ENCODE measurements around the gene ATRIP.

DNA sequence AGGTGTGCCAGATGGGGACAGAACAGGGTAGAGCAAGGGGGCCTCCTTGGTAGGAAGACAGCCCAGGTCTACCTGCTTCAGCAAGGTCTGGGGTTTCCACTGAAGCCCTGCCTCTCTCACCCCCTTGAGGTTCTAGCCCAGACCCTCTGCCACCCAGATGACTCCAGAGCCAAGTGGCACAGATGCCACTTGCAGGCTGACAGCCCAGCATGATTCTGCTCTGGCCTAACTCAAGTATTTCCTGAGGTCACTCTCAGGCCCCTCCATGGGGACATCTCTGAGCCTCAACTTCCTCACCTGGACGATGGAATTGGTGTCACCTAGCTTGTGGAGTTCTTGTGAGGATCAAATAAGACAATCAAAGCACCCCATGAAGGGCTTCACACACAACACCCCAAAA, 40.6 kb upstream of the ATRIP start:
- TF ChIP-seq CTCF (IDR thresholded peaks at IDR 0.05; ENCODE audit: low read length) (no peak), EZH2 (IDR thresholded peaks at IDR 0.05; ENCODE audit: borderline replicate concordance, low read length) (no peak)

All from OCI-LY1 (cell line).